Activated naive CD4-positive, alpha-beta T cell treated with anti-CD3 and anti-CD28 coated beads for 36 hours (primary cell): ENCODE data around the gene DNAJB11. TPM values are rescaled to one million over a fixed set of nuclear protein-coding genes. Genes with fewer than 3 reads are reported as not detected.

Experiments
- CTCF ChIA-PET: fragments of 350-600 bp; sonication (Branson Sonifier 250); formaldehyde crosslinking; loops from one replicate; lab custom pipeline; 2021; ENCODE audit warnings: antibody characterized with exemption; lab: Charles Lee
- DNase-seq: peaks from one replicate; pipeline ENCODE4 v3.0.0-alpha.2; 2020
- H3K27ac Mint-ChIP-seq: one replicate; pipeline ENCODE4 v1.8.0; 2021; ENCODE audit warnings: mild to moderate bottlenecking, mixed read lengths
- H3K27me3 Mint-ChIP-seq: one replicate; pipeline ENCODE4 v1.8.0; 2021; ENCODE audit warnings: low read depth, mixed read lengths
- H3K36me3 Mint-ChIP-seq: one replicate; pipeline ENCODE4 v1.8.0; 2021; ENCODE audit warnings: low read depth, mixed read lengths
- H3K4me1 Mint-ChIP-seq: one replicate; pipeline ENCODE4 v1.8.0; 2021; ENCODE audit warnings: low read depth, mixed read lengths
- H3K4me3 Mint-ChIP-seq: one replicate; pipeline ENCODE4 v1.8.0; 2021; ENCODE audit warnings: mild to moderate bottlenecking, moderate library complexity, mixed read lengths
- H3K9me3 Mint-ChIP-seq: one replicate; pipeline ENCODE4 v1.8.0; 2021; ENCODE audit warnings: mixed read lengths
- intact Hi-C: fragments of 100-400 bp; cut with micrococcal nuclease; formaldehyde crosslinking; loops from one replicate; pipeline ENCODE4 v1.15.1; 2023
- total RNA-seq, 2 experiments: library from RNA; stranded (reverse); gene quantifications; one replicate each; pipeline ENCODE4 v1.2.3, GENCODE V29; 2021

DNAJB11 gene
- total RNA-seq, 2 experiments from 2014 or later: 30.0 to 30.5 TPM

DNA sequence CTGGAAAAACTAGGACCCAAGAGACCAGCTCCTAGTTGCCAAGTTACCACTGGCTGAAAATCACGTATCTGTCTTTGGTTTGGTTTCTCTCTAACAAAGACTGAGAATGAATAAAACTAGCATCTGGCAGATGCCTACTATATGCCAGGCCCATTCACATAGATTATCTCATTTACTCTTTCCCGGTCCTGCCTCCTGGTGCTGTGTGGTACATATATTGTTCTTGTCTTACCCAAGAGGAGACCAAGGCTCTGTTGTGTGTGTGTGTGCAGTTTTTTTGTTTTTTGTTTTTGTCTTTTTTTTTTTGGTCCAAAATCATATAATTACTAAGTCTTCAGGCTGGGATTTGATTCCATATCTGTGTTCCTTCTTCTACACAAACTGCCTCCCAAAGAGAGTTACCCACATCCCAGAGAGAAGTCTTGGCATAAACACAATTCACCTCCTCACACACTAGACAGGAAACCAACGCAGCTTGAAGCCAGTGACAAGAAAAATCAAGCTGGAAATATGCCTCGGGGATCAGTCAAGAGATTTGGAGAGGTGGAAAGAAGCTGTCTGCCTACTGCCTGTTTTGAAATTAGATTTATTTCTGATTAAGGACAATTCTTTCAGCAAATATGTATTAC lies 43.2 kb downstream of the DNAJB11 start:
- peaks cover 18% of the 10 kb centered on the region for H3K4me1 Mint-ChIP-seq
- H3K9me3 Mint-ChIP-seq: no peaks in the 10 kb centered on the region
- H3K27ac Mint-ChIP-seq: no peak overlapping the region
- CTCF ChIA-PET: interaction anchor here (1.0 to 6.2 kb wide), 20 partner anchors 10 to 670 kb away, joined by 3 to 99 read pairs (median 6); partner anchors contain the start of gene DNAJB11
- intact Hi-C loops: loop anchor here (10.0 kb wide), 1 partner anchor 551 kb away; no protein-coding TSS in a partner anchor
- H3K4me3 Mint-ChIP-seq: no peak overlapping the region
- no peak for DNase-seq
- H3K27me3 Mint-ChIP-seq: peaks cover 17% of the 10 kb centered on the region
- no peaks in the 10 kb centered on the region for H3K36me3 Mint-ChIP-seq

GRCh38 chr3:186614266-186614596 lies 43.7 kb downstream of the DNAJB11 start:
- no peaks in the 10 kb centered on the region for H3K36me3 Mint-ChIP-seq
- H3K4me1 Mint-ChIP-seq: peaks cover 18% of the 10 kb centered on the region
- no peak overlapping the region for H3K27ac Mint-ChIP-seq
- intact Hi-C loops: loop anchor here (10.0 kb wide), 1 partner anchor 551 kb away; no protein-coding TSS in a partner anchor
- DNase-seq: no peak
- H3K9me3 Mint-ChIP-seq: no peaks in the 10 kb centered on the region
- peak overlapping the region; percentile 50 for H3K4me3 Mint-ChIP-seq
- CTCF ChIA-PET: interaction anchor here (0.7 to 6.2 kb wide), 40 partner anchors 9 to 670 kb away, joined by 3 to 99 read pairs (median 5); partner anchors contain the start of genes DNAJB11, EIF4A2, RFC4 and RPL39L
- H3K27me3 Mint-ChIP-seq: peaks cover 17% of the 10 kb centered on the region

DNA sequence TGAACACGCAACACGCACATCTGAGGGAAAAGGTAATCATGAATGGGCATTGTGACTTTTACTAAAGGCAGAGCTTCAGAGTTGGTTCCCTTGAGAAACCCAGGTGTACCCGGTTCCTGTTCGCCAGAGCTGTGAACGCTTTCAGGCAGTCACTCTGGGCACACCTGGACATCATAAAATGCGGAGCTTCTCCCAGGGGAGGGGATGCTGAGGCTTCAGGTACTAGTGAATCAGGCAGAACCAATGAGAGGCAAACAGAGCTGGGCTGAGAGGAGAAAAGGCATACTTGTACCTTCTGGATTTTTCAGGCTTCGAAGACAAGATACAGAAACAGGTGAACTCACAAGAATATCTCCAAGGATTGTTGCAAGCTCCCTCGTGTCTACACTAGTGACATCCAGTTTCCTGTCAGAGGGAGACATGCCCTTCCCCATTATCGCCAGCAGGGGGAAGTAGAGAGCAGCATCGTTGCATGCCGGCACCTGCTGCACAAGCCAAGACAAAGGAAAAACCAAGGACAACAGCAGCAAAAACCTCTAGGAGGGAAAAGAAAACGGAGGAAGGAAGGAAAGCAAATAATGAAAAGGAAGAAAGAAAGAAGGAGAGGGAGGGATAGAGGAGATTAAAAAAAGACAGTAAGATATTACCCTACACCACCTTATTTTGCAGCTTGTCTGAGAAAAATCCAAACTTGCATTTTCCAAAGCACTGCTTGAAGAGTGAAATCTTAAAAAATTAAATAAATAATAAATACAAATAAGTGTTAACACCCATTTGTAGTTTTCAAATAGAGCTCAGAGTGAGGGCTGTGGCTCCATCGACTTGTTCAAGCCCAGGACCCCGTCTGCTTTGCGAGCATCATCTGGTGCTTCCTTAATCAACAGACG lies 44.3 kb downstream of the DNAJB11 start:
- peak overlapping the region; percentile 50 for H3K4me3 Mint-ChIP-seq
- H3K27ac Mint-ChIP-seq: no peak overlapping the region
- CTCF ChIA-PET: interaction anchor here (0.6 to 6.2 kb wide), 49 partner anchors 9 to 746 kb away, joined by 3 to 99 read pairs (median 4); partner anchors contain the start of genes DNAJB11, EIF4A2, RFC4 and RPL39L
- peaks cover 17% of the 10 kb centered on the region for H3K27me3 Mint-ChIP-seq
- intact Hi-C loops: loop anchor here (5.0 to 10.0 kb wide), 2 partner anchors 373 to 550 kb away; no protein-coding TSS in a partner anchor
- H3K4me1 Mint-ChIP-seq: peaks cover 18% of the 10 kb centered on the region
- no peaks in the 10 kb centered on the region for H3K36me3 Mint-ChIP-seq
- no peaks in the 10 kb centered on the region for H3K9me3 Mint-ChIP-seq
- DNase-seq: peak; percentile 89

DNA sequence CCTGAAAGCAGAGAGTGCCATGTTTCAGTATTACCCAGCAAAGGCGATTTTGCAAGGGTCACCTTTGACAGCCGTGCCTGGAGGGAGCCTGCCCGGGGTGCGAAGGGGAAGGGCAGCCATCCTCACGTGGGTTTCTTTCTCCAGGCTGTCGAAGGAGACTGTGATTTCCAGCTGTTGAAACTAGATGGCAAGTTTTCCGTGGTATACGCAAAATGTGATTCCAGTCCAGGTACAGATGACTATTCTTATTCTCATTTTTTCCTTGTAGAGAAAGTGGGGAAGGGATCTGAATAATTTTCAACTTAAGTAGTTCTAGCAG lies 45.7 kb downstream of the DNAJB11 start:
- Mint-ChIP-seq H3K27me3 (peaks cover 17% of the 10 kb centered on the region), H3K27ac (no peak overlapping the region), H3K4me1 (peaks cover 18% of the 10 kb centered on the region), H3K36me3 (no peaks in the 10 kb centered on the region), H3K9me3 (no peaks in the 10 kb centered on the region), H3K4me3 (no peak overlapping the region)
- intact Hi-C loops: loop anchor here (2.0 to 10.0 kb wide), 4 partner anchors 49 to 673 kb away; partner anchors contain the start of gene TBCCD1
- CTCF ChIA-PET: interaction anchor here (0.7 to 6.2 kb wide), 46 partner anchors 8 to 957 kb away, joined by 3 to 99 read pairs (median 6); partner anchors contain the start of genes DNAJB11, ETV5 and HRG
- DNase-seq: no peak

DNA sequence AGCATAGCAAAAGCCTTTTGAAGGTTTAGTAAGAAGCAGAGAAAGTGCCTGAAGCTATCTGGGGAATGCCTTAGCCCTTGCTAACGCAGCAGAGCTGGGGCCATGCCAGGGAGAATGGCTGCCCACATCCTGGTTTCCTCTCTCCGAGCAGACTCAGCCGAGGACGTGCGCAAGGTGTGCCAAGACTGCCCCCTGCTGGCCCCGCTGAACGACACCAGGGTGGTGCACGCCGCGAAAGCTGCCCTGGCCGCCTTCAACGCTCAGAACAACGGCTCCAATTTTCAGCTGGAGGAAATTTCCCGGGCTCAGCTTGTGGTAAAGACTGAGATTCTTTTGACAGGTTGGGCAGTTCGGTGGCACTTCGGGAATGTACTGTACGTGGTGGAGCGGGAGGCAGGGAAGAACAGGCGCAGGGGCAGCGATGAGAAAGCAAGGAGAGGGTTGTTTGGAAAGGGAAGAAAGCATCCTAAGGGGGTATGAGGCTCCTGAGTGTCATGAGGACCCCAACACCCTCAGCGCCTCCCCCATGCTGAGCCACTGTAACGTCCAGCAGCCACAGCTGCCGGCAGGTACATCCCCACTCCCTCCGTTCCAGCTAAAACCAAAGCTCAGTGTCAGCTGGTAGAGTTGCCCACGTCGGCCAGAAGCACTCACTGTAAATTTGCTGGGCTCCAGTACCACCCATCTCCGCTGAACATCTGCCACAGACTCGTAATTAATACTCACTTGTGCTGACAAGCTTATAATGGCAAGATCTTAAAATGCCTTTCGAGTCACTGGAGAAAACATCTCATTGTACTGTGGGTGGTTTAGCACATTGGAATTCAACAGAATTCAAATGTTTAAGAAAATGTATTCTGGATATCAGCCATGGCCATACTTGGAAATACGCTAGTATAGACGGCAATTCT lies 46.8 kb downstream of the DNAJB11 start:
- peak; percentile 97 for DNase-seq
- no peaks in the 10 kb centered on the region for H3K9me3 Mint-ChIP-seq
- H3K4me3 Mint-ChIP-seq: peak overlapping the region; percentile 56
- intact Hi-C loops: loop anchor here (1.0 to 10.0 kb wide), 18 partner anchors 26 to 957 kb away; partner anchors contain the start of genes DNAJB11, RFC4 and TBCCD1
- CTCF ChIA-PET: interaction anchor here (0.6 to 6.2 kb wide), 63 partner anchors 9 to 958 kb away, joined by 3 to 99 read pairs (median 5); partner anchors contain the start of genes DNAJB11, ETV5 and HRG
- no peaks in the 10 kb centered on the region for H3K36me3 Mint-ChIP-seq
- H3K4me1 Mint-ChIP-seq: peaks cover 18% of the 10 kb centered on the region
- peaks cover 16% of the 10 kb centered on the region for H3K27me3 Mint-ChIP-seq
- H3K27ac Mint-ChIP-seq: peak overlapping the region; percentile 81

DNA sequence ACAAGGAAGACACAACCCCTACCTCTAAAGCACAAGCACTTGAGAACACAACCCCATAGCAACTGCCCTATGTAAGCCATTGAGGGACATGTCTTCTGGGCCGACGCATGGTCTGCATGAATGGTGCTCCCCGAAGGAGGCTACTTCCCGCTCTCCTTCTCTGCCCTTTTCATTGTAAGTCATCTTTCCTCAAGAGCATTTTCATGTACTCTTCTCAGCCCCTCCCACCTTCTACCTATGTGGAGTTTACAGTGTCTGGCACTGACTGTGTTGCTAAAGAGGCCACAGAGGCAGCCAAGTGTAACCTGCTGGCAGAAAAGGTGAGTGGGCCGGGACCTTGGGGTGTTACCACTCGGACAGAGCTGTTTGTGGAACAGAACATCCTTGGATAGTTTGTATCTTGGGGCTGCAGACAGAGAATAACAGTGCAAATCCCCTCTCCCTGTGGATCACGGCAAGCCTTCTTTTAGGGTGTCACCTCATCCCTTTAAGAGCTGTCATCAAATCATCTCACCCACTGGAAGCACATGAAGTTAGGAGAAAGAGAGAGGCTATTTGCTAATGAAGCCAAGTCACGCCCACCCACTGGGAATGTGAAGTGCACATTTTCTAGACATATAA lies 47.9 kb downstream of the DNAJB11 start:
- Mint-ChIP-seq H3K27me3 (peaks cover 13% of the 10 kb centered on the region), H3K9me3 (no peaks in the 10 kb centered on the region), H3K27ac (no peak overlapping the region), H3K36me3 (no peaks in the 10 kb centered on the region), H3K4me3 (no peak overlapping the region), H3K4me1 (peaks cover 18% of the 10 kb centered on the region)
- no peak for DNase-seq
- CTCF ChIA-PET: interaction anchor here (0.6 to 6.2 kb wide), 10 partner anchors 10 to 958 kb away, joined by 3 to 99 read pairs (median 8); no protein-coding TSS in a partner anchor
- intact Hi-C loops: loop anchor here (5.0 to 10.0 kb wide), 2 partner anchors 376 to 546 kb away; no protein-coding TSS in a partner anchor

DNA sequence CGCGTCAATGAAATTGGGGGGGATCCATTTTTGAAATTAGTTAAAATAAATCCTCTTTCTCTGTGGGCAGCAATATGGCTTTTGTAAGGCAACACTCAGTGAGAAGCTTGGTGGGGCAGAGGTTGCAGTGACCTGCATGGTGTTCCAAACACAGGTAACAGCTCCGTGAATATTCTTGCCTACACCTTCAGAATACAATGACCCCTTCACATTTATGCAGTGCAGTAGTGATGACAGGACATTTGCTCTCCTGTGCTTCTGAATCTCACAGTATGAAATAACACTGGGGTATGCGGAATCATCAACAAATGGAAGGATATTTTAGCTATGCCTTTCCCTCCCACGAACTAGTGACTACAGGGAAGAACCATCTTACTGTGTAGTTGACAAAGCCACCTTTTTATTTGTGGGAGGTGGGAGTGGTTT lies 49.3 kb downstream of the DNAJB11 start:
- Mint-ChIP-seq H3K9me3 (no peaks in the 10 kb centered on the region), H3K4me3 (no peak overlapping the region), H3K36me3 (no peaks in the 10 kb centered on the region), H3K27ac (no peak overlapping the region), H3K4me1 (peaks cover 13% of the 10 kb centered on the region), H3K27me3 (peaks cover 11% of the 10 kb centered on the region)
- CTCF ChIA-PET: interaction anchor here (0.7 to 1.4 kb wide), 2 partner anchors 79 to 641 kb away, joined by 3 to 4 read pairs; no protein-coding TSS in a partner anchor
- DNase-seq: no peak
- intact Hi-C loops: loop anchor here (5.0 to 10.0 kb wide), 2 partner anchors 377 to 545 kb away; no protein-coding TSS in a partner anchor

DNA sequence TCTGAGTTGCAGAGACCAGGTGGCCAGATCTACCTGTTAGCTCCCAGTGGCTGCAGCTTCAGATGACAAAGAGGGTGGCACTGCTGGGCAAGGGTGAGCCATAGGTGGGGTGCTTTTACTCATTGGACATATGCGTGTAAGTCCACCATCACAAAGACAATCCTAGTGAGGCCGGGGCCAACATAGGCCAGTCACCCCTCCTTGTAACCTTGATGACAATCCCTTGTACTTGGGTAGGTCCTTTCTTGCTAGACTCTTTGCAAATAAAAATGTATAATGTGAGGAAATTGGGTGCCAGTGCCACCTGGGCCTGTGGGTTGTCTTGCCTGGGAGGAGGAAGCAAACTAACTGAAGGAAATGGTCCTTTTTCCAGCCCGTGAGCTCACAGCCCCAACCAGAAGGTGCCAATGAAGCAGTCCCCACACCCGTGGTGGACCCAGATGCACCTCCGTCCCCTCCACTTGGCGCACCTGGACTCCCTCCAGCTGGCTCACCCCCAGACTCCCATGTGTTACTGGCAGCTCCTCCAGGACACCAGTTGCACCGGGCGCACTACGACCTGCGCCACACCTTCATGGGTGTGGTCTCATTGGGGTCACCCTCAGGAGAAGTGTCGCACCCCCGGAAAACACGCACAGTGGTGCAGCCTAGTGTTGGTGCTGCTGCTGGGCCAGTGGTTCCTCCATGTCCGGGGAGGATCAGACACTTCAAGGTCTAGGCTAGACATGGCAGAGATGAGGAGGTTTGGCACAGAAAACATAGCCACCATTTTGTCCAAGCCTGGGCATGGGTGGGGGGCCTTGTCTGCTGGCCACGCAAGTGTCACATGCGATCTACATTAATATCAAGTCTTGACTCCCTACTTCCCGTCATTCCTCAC lies 49.9 kb downstream of the DNAJB11 start:
- Mint-ChIP-seq H3K27me3 (peaks cover 9% of the 10 kb centered on the region), H3K9me3 (no peaks in the 10 kb centered on the region), H3K4me1 (peaks cover 10% of the 10 kb centered on the region), H3K27ac (no peak overlapping the region), H3K4me3 (no peak overlapping the region), H3K36me3 (no peaks in the 10 kb centered on the region)
- CTCF ChIA-PET: interaction anchor here (0.6 to 1.4 kb wide), 5 partner anchors 8 to 642 kb away, joined by 3 to 5 read pairs (median 3); partner anchors contain the start of gene AHSG
- DNase-seq: no peak
- intact Hi-C loops: no loop called here

DNA sequence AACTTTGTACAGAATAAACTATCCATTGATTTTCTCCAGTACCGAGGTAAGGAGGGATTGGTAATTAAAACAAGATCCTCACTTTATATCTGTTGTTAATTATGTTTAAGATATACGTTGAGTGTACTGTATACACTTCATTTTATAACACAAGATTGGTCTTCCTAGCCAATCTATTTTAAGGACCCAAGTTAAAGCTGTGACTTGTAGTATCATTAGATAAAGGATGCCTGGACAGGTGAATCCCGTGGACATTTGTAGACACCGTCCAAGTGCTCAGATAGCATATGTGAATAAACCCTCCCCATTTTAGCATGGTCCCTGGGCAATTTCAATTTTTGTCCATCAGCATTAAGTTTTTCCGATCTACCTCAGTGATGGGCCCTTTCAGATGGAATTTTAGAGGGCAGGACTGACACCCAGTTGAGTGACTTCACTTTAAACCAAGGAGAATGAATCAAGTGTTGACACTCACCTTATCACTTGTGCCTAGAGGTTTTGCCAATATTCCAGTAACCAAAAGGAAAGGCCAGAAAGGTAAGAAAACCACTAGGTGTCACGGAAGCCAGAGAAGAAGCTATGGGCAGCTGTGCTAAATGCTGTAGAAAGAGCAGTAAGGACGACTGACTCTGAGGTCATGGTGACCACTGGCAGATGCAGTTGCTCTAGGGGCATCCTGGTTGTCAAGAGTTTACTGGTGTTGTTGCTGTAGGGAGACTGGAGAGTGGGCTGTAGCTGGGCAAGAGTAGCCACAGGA lies 51.6 kb downstream of the DNAJB11 start:
- Mint-ChIP-seq H3K9me3 (no peaks in the 10 kb centered on the region), H3K4me3 (no peak overlapping the region), H3K27ac (no peak overlapping the region), H3K27me3 (peaks cover 9% of the 10 kb centered on the region), H3K4me1 (peaks cover 2% of the 10 kb centered on the region), H3K36me3 (no peaks in the 10 kb centered on the region)
- intact Hi-C loops: no loop called here
- no peak for DNase-seq
- CTCF ChIA-PET: interaction anchor here (0.5 to 1.9 kb wide), 5 partner anchors 7 to 144 kb away, joined by 3 to 11 read pairs (median 4); no protein-coding TSS in a partner anchor
